ENCODE data around the gene NCKIPSD. TPM values are rescaled to one million over a fixed set of nuclear protein-coding genes. Genes with fewer than 3 reads are reported as not detected.

NCKIPSD gene
- total and polyA plus RNA-seq, 4 donors: 9.0 to 22.0 (median 11.6) TPM

DNA sequence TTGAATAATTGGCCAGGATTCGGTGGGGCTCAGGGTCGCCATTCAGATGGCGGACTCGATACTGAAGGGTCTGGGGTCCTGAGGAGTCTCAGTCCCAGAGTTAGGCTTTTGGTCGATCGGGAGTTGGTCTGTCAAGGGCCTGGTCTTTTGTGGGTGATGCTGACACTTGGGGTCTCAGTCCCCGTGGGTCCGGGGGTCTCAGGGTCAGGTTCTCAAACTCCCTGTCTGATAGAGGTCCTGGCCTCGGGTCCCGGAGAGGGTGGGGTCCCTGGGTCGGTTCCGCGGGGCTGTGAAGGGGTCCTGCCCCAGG lies 467 bp downstream of the NCKIPSD start:
- Histone ChIP-seq H3K9ac (ENCODE audit: insufficient read depth in 1 of 2, low read length in 2 of 2) (peak overlapping the region; percentile 71 to 73), H3K4me1 (ENCODE audit: control insufficient read depth in 5 of 5, insufficient read depth in 5 of 5, low read length in 5 of 5) (peaks cover 0 to 21% (median 17%) of the 10 kb centered on the region in 5 donors), H3K4me3 (peak overlapping the region; percentile 91), H3K9me3 (ENCODE audit: control insufficient read depth in 4 of 4, insufficient read depth in 3 of 4, low read length in 3 of 4) (no peaks in the 10 kb centered on the region), H3K36me3 (ENCODE audit: control insufficient read depth in 4 of 4, insufficient read depth in 4 of 4, low read length in 4 of 4) (peaks cover 14 to 50% (median 42%) of the 10 kb centered on the region in 4 donors), H3K27me3 (ENCODE audit: control insufficient read depth in 3 of 3, insufficient read depth in 3 of 3, low read length in 2 of 3) (no peaks in the 10 kb centered on the region), H3K27ac (ENCODE audit: low read depth in 1 of 2, low read length in 1 of 2) (peak overlapping the region; percentile 80 to 95)
- 10 to 12% methylated on average over 13 of the region's 13 CpGs for WGBS, 2 donors
- TF ChIP-seq, protein P1, sequence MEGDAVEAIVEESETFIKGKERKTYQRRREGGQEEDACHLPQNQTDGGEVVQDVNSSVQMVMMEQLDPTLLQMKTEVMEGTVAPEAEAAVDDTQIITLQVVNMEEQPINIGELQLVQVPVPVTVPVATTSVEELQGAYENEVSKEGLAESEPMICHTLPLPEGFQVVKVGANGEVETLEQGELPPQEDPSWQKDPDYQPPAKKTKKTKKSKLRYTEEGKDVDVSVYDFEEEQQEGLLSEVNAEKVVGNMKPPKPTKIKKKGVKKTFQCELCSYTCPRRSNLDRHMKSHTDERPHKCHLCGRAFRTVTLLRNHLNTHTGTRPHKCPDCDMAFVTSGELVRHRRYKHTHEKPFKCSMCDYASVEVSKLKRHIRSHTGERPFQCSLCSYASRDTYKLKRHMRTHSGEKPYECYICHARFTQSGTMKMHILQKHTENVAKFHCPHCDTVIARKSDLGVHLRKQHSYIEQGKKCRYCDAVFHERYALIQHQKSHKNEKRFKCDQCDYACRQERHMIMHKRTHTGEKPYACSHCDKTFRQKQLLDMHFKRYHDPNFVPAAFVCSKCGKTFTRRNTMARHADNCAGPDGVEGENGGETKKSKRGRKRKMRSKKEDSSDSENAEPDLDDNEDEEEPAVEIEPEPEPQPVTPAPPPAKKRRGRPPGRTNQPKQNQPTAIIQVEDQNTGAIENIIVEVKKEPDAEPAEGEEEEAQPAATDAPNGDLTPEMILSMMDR (IDR thresholded peaks at IDR 0.05; ENCODE audit: control extremely low read depth, extremely low read depth): no peak
- no peak for ATAC-seq (ENCODE audit: insufficient read depth, low FRiP score)
- DNase-seq: no peak

DNA sequence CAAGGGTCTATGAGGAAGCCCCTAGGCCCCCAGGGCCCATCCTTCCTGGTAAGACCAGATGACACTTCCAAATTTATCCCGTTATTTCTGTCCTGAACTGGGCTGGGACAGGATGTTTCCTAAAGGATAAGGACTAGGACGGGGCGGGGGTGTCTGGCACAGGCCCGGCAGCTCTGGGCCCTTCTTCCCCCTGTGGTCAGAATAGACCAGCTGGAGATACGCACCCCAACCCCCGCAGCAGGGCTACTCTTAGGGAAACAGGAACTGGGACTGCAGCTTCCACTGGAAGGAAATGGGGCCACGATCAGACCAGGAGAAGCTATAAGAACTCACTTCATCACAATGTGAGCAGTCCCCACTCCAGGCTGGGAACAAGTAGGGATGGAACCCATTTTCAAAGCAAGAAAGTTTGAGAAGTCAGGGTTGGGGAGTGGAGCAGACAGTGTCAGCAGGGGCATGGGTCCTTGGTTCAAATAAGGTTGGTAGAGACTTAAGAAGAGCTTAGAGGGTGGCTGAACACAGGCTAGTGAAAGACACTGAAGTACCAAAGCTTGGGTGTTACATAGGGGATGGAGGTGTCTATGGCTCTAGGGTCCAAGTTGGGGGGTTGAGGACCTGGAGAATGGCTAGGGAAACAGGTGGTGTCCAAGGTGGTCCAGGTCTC lies 1.1 kb downstream of the NCKIPSD start:
- Histone ChIP-seq H3K9ac (ENCODE audit: insufficient read depth in 1 of 2, low read length in 2 of 2) (peak overlapping the region in 1 of 2 donors; percentile 49), H3K4me1 (ENCODE audit: control insufficient read depth in 5 of 5, insufficient read depth in 5 of 5, low read length in 5 of 5) (peaks cover 0 to 21% (median 17%) of the 10 kb centered on the region in 5 donors), H3K9me3 (ENCODE audit: control insufficient read depth in 4 of 4, insufficient read depth in 3 of 4, low read length in 3 of 4) (no peaks in the 10 kb centered on the region), H3K4me3 (no peak overlapping the region), H3K27ac (ENCODE audit: low read depth in 1 of 2, low read length in 1 of 2) (no peak overlapping the region), H3K36me3 (ENCODE audit: control insufficient read depth in 4 of 4, insufficient read depth in 4 of 4, low read length in 4 of 4) (peaks cover 12 to 49% (median 36%) of the 10 kb centered on the region in 4 donors), H3K27me3 (ENCODE audit: control insufficient read depth in 3 of 3, insufficient read depth in 3 of 3, low read length in 2 of 3) (no peaks in the 10 kb centered on the region)
- 13 to 33% methylated on average over 7 of the region's 7 CpGs for WGBS, 2 donors
- DNase-seq (peak; percentile 31 to 49 (median 38)), ATAC-seq (ENCODE audit: insufficient read depth, low FRiP score) (no peak)
- TF ChIP-seq, protein P1 (IDR thresholded peaks at IDR 0.05; ENCODE audit: control extremely low read depth, extremely low read depth): no peak

DNA sequence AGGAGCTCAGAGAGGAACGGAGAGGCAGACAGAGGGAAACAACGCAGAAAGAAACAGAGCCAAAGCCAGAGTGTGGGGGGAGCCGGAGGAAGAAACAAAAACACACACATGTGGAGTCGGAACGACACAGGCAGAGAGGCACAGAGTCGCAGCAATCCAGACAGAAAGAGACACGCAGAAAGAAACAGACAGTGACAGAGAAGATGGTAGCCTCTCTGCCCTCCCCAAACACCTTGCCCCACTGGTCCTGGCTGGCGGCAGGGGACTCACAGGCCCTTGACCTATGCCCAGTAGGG lies 1.7 kb downstream of the NCKIPSD start:
- TF ChIP-seq, protein P1 (IDR thresholded peaks at IDR 0.05; ENCODE audit: control extremely low read depth, extremely low read depth): no peak
- H3K4me1 ChIP-seq (ENCODE audit: control insufficient read depth in 5 of 5, insufficient read depth in 5 of 5, low read length in 5 of 5): peaks cover 0 to 21% (median 17%) of the 10 kb centered on the region in 5 donors
- no peak overlapping the region for H3K4me3 ChIP-seq
- H3K27me3 ChIP-seq (ENCODE audit: control insufficient read depth in 3 of 3, insufficient read depth in 3 of 3, low read length in 2 of 3): no peaks in the 10 kb centered on the region
- H3K36me3 ChIP-seq (ENCODE audit: control insufficient read depth in 4 of 4, insufficient read depth in 4 of 4, low read length in 4 of 4): peaks cover 13 to 50% (median 30%) of the 10 kb centered on the region in 4 donors
- no peaks in the 10 kb centered on the region for H3K9me3 ChIP-seq (ENCODE audit: control insufficient read depth in 4 of 4, insufficient read depth in 3 of 4, low read length in 3 of 4)
- no peak for DNase-seq
- WGBS, 2 donors: 65 to 82% methylated on average over 8 of the region's 8 CpGs
- no peak overlapping the region for H3K27ac ChIP-seq (ENCODE audit: low read depth in 1 of 2, low read length in 1 of 2)
- no peak overlapping the region for H3K9ac ChIP-seq (ENCODE audit: insufficient read depth in 1 of 2, low read length in 2 of 2)
- ATAC-seq (ENCODE audit: insufficient read depth, low FRiP score): no peak

DNA sequence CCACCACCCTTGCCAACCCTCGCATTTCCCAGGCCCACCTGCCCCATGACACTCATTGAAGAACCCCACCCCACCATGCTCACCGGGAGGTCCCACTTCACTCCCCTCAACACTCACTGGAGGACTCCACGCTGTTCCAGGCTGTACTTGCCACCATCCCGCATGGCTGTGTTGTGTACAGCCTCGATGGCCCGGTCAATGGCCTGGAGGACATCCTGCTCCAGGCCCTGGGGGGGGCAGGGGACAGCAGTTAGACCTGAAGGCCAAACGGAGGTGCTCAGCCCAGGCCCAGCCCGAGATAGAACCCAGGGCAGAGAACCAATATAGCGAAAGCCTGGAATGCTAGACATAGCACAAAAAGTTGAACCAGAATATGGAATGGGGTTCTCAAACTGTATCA lies 2.9 kb downstream of the NCKIPSD start:
- peaks cover 0 to 21% (median 17%) of the 10 kb centered on the region in 5 donors for H3K4me1 ChIP-seq (ENCODE audit: control insufficient read depth in 5 of 5, insufficient read depth in 5 of 5, low read length in 5 of 5)
- ATAC-seq (ENCODE audit: insufficient read depth, low FRiP score) (no peak), DNase-seq (no peak)
- H3K27ac ChIP-seq (ENCODE audit: low read depth in 1 of 2, low read length in 1 of 2): no peak overlapping the region
- 94% methylated on average over 9 of the region's 9 CpGs for WGBS, 2 donors
- no peak overlapping the region for H3K9ac ChIP-seq (ENCODE audit: insufficient read depth in 1 of 2, low read length in 2 of 2)
- H3K36me3 ChIP-seq (ENCODE audit: control insufficient read depth in 4 of 4, insufficient read depth in 4 of 4, low read length in 4 of 4): peaks cover 9 to 49% (median 24%) of the 10 kb centered on the region in 4 donors
- no peaks in the 10 kb centered on the region for H3K9me3 ChIP-seq (ENCODE audit: control insufficient read depth in 4 of 4, insufficient read depth in 3 of 4, low read length in 3 of 4)
- H3K27me3 ChIP-seq (ENCODE audit: control insufficient read depth in 3 of 3, insufficient read depth in 3 of 3, low read length in 2 of 3): no peaks in the 10 kb centered on the region
- H3K4me3 ChIP-seq: no peak overlapping the region
- TF ChIP-seq, protein P1 (IDR thresholded peaks at IDR 0.05; ENCODE audit: control extremely low read depth, extremely low read depth): no peak
